Kidney (tissue), 14 donors: ENCODE results near the gene TCF19. TPM values are rescaled to one million over a fixed set of nuclear protein-coding genes. Genes with fewer than 3 reads are reported as not detected.

ENCODE experiments used
- DNase-seq, 5 donors: peaks; one replicate each; pipeline ENCODE4 v3.0.0-alpha.2; 2013 to 2020
- FAIRE-seq: peaks from 2 replicates; lab custom pipeline; 2012; peaks lifted over from hg19 to GRCh38; lab: Jason Lieb, UNC
- H3K27ac ChIP-seq, 2 donors: one replicate each; pipeline ENCODE4 v1.7.0; 2013; ENCODE audit warnings: low read depth in 2 of 2, low read length in 2 of 2, inconsistent platforms in 1 of 2
- H3K27me3 ChIP-seq: one replicate; pipeline ENCODE4 v1.7.1; 2013; ENCODE audit warnings: low read length, inconsistent platforms; ENCODE audit not compliant: control insufficient read depth, insufficient read depth
- H3K36me3 ChIP-seq, 3 donors: one replicate each; pipeline versions ENCODE4 v1.7.0 to v1.7.1; 2013; ENCODE audit warnings: low read length in 3 of 3, control low read depth in 1 of 3, inconsistent platforms in 1 of 3; ENCODE audit not compliant: insufficient read depth in 3 of 3, control insufficient read depth in 2 of 3
- H3K4me1 ChIP-seq, 3 donors: one replicate each; pipeline versions ENCODE4 v1.7.0 to v1.7.1; 2013; ENCODE audit warnings: low read length in 3 of 3, inconsistent platforms in 1 of 3, low read depth in 1 of 3; ENCODE audit not compliant: control insufficient read depth in 2 of 3, insufficient read depth in 2 of 3
- H3K4me3 ChIP-seq, 3 donors: one replicate each; pipeline versions ENCODE4 v1.7.0 to v1.8.1; 2013; ENCODE audit warnings: low read length in 3 of 3, control low read depth in 1 of 3, inconsistent platforms in 1 of 3
- H3K9ac ChIP-seq, 3 donors: one replicate each; pipeline versions ENCODE4 v1.7.0 to v1.7.1; 2013; ENCODE audit warnings: low read length in 3 of 3, control low read depth in 1 of 3, inconsistent platforms in 1 of 3
- H3K9me3 ChIP-seq, 3 donors: one replicate each; pipeline versions ENCODE4 v1.7.0 to v1.7.1; 2013; ENCODE audit warnings: low read length in 3 of 3, control low read depth in 1 of 3, inconsistent platforms in 1 of 3; ENCODE audit not compliant: control insufficient read depth in 2 of 3, insufficient read depth in 1 of 3
- intact Hi-C: fragments of 100-400 bp; cut with DNase I; formaldehyde crosslinking; loops from one replicate; pipeline ENCODE4 v1.11.1; 2022
- polyA plus RNA-seq: library from polyadenylated mRNA; stranded (reverse); fragments of 350-450 nt; fragmentation: Illumina TruSeq; extraction: RNeasy Lipid Tissue Mini Kit (QIAGEN cat#74804); gene quantifications from one replicate; pipeline ENCODE4 v1.2.3, GENCODE V29; 2014; ENCODE audit warnings: low read depth, low replicate concordance; ENCODE audit not compliant: insufficient read depth
- total RNA-seq: library from RNA; stranded (reverse); fragmentation: NEBNext Ultra II Directional; extraction: Animal tissue kit (Norgen Biotek cat#: 25700); gene quantifications from one replicate; pipeline ENCODE4 v1.2.1, GENCODE V29; 2021
- TF ChIP-seq, protein P1 (sequence below): IDR thresholded peaks from 3 replicates; pipeline ENCODE4 v1.5.1; 2012; ENCODE audit warnings: mild to moderate bottlenecking, moderate library complexity, borderline replicate concordance; ENCODE audit not compliant: insufficient read depth; ENCODE audit errors: extremely low read depth
- donor health status: control.
- donor health status: control.
- donor health status: control.
- donor health status: control.
- donor health status: control.
- donor health status: DM: yes; HTN: yes; CAD: no.
- donor health status: Normal renal cell carcinoma (clear cell type).

TCF19 gene
- total and polyA plus RNA-seq, 2 donors from 2014 or later: 5.1 to 7.1 TPM

DNA sequence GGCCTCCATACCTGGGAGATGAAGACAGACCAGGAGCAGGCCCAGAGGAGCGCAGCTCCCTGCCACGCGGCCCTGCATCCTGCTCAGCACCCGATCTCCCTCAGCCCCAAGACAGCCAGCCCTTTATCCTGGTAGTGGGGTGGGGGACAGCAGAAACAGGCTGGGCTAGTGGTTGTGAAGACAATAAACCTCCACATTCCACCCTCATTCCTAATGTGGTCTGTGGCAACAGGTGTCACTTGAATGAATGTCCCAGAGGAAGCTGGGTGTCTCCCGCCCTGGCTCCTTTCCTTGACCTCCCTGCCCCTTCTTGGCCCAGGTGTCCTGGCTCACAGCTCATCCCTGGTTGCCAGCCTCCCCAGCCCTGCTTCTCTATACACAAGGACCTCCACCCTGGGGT, 45.9 kb upstream of the TCF19 start, which contains the start of gene C6orf15:
C6orf15 (minus strand) TSS at position 98 of the 400 bp plus-strand sequence; CDS start at position 78, 20 bp downstream.
- no peaks in the 10 kb centered on the region for H3K36me3 ChIP-seq
- no peak for FAIRE-seq
- H3K4me3 ChIP-seq: no peak within 1 kb of the TSS
- TF ChIP-seq, protein P1, sequence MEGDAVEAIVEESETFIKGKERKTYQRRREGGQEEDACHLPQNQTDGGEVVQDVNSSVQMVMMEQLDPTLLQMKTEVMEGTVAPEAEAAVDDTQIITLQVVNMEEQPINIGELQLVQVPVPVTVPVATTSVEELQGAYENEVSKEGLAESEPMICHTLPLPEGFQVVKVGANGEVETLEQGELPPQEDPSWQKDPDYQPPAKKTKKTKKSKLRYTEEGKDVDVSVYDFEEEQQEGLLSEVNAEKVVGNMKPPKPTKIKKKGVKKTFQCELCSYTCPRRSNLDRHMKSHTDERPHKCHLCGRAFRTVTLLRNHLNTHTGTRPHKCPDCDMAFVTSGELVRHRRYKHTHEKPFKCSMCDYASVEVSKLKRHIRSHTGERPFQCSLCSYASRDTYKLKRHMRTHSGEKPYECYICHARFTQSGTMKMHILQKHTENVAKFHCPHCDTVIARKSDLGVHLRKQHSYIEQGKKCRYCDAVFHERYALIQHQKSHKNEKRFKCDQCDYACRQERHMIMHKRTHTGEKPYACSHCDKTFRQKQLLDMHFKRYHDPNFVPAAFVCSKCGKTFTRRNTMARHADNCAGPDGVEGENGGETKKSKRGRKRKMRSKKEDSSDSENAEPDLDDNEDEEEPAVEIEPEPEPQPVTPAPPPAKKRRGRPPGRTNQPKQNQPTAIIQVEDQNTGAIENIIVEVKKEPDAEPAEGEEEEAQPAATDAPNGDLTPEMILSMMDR: no peak
- no peak within 1 kb of the TSS for H3K27ac ChIP-seq
- DNase-seq: no peak
- H3K9me3 ChIP-seq: no peaks in the 10 kb centered on the region
- peaks cover 0 to 2% (median 0%) of the 10 kb centered on the region in 3 donors for H3K4me1 ChIP-seq
- H3K27me3 ChIP-seq: no peaks in the 10 kb centered on the region
- intact Hi-C loops: no loop called here
- H3K9ac ChIP-seq: no peak within 1 kb of the TSS

GRCh38 chr6:31113861-31114540, 44.4 kb upstream of the TCF19 start:
- Histone ChIP-seq H3K9me3 (no peaks in the 10 kb centered on the region), H3K27ac (no peak overlapping the region), H3K4me3 (no peak overlapping the region), H3K27me3 (no peaks in the 10 kb centered on the region), H3K9ac (no peak overlapping the region), H3K4me1 (peaks cover 0 to 2% (median 0%) of the 10 kb centered on the region in 3 donors), H3K36me3 (no peaks in the 10 kb centered on the region)
- TF ChIP-seq, protein P1: no peak
- intact Hi-C loops: no loop called here
- no peak for DNase-seq
- FAIRE-seq: no peak

DNA sequence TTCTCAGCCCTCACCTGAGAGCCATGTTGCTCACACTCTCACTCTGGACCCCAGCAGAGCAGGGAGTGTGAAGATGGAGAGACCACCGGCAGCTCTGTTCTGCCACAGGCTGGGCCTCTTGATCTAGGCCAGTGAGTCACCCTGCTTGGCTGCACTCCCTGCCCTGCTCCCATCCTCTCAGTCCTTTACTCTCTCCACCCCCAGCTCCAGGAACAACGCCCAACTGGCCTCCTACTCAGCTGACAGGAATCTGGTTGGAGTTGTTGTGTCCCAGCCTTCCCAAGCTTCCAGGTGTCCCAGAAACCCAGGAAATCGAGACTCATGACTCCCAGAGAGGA, 43.9 kb upstream of the TCF19 start, which contains the start of gene PSORS1C1:
PSORS1C1 (plus strand) TSS at position 260 of the 338 bp plus-strand sequence. CDS start 14,833 bp downstream, outside the sequence.
- Histone ChIP-seq H3K4me3 (no peak within 1 kb of the TSS), H3K36me3 (no peaks in the 10 kb centered on the region), H3K4me1 (peaks cover 0 to 2% (median 0%) of the 10 kb centered on the region in 3 donors), H3K9ac (no peak within 1 kb of the TSS), H3K27me3 (no peaks in the 10 kb centered on the region), H3K9me3 (no peaks in the 10 kb centered on the region), H3K27ac (no peak within 1 kb of the TSS)
- TF ChIP-seq, protein P1: no peak
- intact Hi-C loops: no loop called here
- FAIRE-seq: no peak
- peak in 2 of 5 donors; percentile 21 to 85 for DNase-seq
